ENCODE results near the gene TSPOAP1.

GRCh38 chr17:58326609-58327362 lies 1.8 kb downstream of the TSPOAP1 start:
- no peak for TF ChIP-seq CTCF (IDR thresholded peaks at IDR 0.05; ENCODE audit: low read depth, low read length, poor library complexity, severe bottlenecking)
- no peak for TF ChIP-seq EZH2phosphoT487 (IDR thresholded peaks at IDR 0.05; ENCODE audit: borderline replicate concordance, low read length)
